HK-2 (cell line): ENCODE results near the gene CAPZB.
"Not testable (repeated sequence)": the region's sequence is repeated elsewhere in the genome, so short reads cannot be mapped to it uniquely, and the experiment has no call there.

Experiments used
- DNase-seq: peaks from one replicate; pipeline ENCODE4 v3.0.0-alpha.2; 2018; ENCODE audit not compliant: unreplicated experiment

CAPZB gene

GRCh38 chr1:19310720-19311502 lies 174.4 kb downstream of the CAPZB start:
- no peak for DNase-seq

GRCh38 chr1:19310061-19310460 lies 175.3 kb downstream of the CAPZB start:
- no peak for DNase-seq

GRCh38 chr1:19309123-19309813 lies 176.1 kb downstream of the CAPZB start:
- no peak for DNase-seq

GRCh38 chr1:19308509-19308907 lies 176.8 kb downstream of the CAPZB start:
- no peak for DNase-seq

GRCh38 chr1:19307794-19308508 lies 177.4 kb downstream of the CAPZB start:
- DNase-seq, result no peak

GRCh38 chr1:19306941-19307340 lies 178.4 kb downstream of the CAPZB start:
- no peak for DNase-seq

- DNase-seq, result no peak
These were observed 179.5 kb downstream of the CAPZB start for GRCh38 chr1:19305880-19306279.

GRCh38 chr1:19304081-19304480 lies 181.3 kb downstream of the CAPZB start:
- not testable (repeated sequence) for DNase-seq

- DNase-seq, result no peak
These were observed 185.1 kb downstream of the CAPZB start for GRCh38 chr1:19300211-19300610.

- DNase-seq, result no peak
These were observed 190.7 kb downstream of the CAPZB start for GRCh38 chr1:19294638-19295037.

GRCh38 chr1:19289244-19289643 lies 196.1 kb downstream of the CAPZB start:
- DNase-seq, result no peak
